HG03457 (cell line): ENCODE data around the gene DDA1.
"Not testable (repeated sequence)": the region's sequence is repeated elsewhere in the genome, so short reads cannot be mapped to it uniquely, and the experiment has no call there.

Experiments used
- ATAC-seq: cut with Tn5 transposase; IDR thresholded peaks from one replicate; pipeline ENCODE4 v1.9.1; 2021; ENCODE audit warnings: moderate number of reproducible peaks; ENCODE audit not compliant: unreplicated experiment

The DDA1 gene

DNA sequence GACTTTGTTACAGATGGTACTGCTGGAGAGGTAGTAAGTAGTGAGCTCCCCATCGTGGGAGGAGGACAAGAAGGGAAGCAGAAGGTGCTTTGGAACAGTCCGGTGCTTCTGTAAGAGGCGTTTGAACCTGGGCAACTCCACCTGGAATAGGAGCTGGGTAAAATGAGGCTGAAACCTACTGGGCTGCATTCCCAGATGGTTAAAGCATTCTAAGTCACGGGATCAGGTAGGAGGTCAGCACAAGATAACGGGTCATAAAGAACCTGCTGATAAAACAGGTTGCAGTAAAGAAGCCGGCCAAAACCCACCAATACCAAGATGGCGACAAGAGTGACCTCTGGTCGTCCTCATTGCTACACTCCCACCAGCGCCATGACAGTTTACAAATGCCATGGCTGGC, 22.6 kb upstream of the DDA1 start:
- ATAC-seq: no peak

DNA sequence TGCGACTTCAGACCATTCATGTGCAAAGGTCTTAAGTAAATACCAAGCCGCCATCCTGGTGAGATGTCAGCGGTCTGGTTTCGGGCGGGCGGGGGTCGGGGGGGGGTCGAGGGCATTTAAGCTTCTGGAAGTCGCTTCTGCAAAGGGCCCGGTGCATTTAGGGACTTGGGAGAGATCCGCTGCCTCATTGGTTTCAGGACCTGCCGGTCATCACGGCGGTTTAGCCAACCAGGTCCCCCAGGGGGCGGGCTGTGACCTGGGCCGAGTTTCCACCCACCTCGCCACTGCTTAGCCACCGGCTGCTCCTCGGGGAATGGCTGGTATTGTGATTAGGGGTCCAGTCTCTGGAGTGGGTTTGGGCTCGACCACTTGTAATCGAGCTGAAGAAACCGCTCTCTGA, 19.9 kb upstream of the DDA1 start:
- no peak for ATAC-seq

DNA sequence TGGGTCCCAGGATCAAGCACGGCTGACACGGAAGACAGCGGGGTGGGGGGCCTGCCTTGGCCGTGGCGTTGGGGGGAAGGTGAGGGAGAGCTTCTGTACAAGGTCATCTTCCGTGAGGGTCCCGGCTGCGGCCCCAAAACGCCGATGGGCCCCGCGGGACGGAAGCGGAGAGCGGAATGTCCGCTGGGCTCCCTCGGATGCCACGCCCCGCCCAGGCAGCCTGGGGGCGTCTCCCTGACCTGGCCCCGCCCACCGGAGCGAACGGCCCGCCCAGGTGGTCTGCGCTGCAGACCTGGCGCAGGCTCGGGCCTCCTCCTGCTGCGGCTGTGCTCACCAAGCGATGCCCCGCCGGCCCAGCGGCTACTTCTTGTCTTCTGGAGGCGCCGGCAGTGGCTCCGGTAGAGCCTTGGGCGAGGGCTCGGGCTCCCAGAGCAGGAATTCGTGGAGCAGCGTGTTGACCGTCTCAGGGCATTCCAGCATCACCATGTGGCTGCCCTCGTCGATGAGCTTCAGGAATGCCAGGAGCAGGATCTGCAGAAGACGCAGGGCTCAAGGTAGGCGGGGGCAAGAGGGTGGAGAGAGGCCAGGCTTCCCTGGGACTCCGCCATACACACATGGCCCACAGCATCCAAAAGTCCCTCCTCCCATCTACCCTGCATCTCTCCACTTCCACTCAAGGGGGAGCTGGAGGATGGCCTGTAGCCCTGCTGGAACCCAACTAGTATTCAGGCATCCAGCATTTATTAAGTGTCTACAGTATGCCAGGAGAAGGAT, 16.9 kb upstream of the DDA1 start:
- ATAC-seq: no peak

DNA sequence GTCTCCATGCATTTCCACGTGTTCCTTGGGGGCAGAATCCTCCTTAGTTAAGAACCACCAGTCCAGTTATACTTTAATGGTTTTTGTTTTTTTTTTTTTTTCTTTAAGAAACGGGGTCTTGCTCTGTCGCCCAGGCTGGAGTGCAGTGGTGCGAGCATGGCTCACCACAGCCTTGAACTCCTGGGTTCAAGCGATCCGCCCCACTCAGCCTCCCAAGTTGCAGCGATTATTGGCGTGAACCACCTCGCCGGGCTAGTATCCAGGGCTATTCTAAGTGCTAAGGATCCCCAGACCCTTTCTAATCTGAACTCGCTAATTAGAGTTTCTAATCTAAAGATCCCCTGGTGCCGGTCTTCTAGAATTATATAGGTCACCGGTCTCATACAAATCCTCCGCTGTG, 15.8 kb upstream of the DDA1 start:
- no peak for ATAC-seq

DNA sequence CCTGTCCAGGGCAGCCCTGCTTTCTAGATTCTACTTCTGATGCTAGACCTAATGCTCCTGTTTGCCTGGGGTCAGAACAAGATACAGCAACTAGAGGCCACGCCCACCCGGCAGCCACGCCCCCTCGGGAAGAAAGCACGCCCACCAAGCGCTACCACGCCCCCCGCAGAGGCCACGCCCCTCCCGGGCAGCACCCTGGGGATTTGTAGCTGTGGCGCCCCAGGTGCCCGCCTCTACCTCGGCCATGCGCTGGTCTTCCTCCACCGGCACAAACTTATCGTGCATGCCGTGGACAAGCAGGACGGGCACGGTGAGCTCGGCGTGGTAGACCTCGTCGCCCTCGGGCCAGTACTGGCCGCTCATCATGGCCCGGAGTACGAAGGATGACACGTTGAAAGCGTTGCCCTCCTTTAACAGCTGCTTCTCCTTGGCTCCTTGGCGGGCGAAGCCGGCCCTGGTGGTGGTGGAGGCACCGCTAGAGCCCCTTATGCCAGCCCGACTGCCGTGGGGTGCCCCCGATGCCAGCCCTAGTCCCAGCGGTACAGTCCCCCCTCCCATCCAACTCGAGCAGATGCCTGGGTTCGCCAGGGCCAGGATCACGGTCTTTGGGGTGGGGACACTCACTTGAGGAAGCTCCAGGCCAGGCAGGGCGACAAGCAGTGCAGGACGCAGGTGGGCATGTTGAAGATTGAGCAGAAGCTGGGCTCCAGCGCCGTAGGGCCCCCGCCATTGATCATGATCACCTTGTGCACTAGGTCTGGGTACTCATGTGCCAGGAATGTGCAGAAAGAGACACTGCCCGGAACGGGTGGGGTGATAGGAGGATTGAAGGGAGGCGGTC, 15.1 kb upstream of the DDA1 start:
- no peak for ATAC-seq

DNA sequence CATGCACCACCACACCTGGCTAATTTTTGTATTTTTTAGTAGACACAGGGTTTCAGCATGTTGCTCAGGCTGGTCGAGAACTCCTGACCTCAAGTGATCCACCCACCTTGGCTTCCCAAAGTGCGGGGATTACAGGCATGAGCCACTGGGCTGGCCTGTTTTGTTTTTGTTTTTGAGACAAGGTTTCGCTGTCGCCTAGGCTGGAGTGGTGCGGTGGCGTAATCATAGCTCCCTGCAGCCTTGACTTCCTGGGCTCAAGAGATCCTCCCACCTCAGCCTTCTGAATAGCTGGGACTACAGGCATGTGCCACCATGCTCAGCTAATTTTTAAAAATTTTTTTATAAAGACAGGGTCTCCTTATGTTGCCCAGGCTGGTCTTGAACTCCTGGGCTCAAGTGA, 13.8 kb upstream of the DDA1 start:
- ATAC-seq: not testable (repeated sequence)

DNA sequence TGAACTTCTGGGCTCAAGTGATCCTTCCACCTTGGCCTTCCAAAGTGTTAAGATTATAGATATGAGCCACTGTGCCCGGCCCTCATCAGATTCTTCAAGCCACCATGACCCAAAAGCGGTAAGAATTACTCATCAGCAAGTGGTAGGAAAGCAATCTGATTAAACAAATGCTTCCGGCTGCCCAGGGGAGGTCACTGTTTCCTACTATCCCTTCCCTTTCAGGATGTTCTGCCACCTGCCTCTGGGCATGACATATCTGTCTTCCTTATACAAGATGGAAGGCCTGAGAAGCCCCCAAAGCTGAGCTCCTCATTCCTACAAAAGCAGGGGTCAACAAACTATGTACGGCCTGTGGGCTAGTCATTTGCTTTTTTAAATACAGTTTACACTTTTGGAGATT, 13.1 kb upstream of the DDA1 start:
- no peak for ATAC-seq

DNA sequence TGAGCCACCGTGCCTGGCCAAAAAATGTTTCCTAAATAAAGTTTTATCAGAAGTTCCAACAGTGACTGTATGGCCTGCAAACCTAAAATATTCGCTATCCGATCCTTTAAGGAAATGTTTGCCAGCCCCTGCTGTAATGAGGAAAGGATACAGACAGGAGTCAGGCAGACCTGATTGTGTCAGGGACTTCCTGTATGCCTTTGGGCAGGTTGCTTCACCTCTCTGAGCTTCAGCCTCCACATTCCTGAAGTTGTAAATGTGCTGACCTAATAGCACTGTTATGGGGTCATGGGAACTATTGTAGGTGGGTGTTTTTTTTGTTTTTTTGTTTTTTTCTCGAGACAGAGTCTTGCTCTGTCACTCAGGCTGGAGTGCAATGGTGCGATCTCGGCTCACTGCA, 12.4 kb upstream of the DDA1 start:
- ATAC-seq: no peak

DNA sequence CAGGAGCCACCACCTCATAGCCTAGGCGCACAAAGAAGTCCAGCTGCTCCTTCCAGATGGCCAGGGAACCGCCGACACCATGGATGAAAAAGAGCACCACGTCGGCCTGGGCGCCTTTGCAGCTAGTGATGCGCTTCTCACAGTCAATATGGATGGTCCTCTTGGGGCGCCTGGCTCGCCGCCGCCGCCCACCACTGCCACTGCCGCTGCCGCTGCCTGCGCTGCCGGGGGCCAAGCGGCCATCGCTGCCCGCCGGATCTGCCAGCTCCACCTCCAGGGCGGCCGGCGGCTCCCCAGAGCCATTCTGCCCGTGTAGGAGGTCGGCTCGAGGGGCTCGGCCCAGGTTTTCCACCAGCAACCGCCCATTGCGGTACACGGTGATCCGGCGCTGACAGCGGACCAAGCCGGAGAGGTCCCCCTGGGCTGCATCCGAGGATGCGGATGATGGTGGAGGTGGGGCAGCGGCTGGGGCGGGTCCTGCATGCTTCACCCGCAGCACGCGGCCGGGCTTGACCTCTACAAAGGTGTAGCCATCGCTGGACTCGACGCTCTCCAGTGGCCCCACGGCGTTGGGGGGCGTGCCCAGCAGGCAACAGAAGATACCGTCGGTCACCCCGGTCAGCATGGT, 8.3 kb upstream of the DDA1 start:
- no peak for ATAC-seq

DNA sequence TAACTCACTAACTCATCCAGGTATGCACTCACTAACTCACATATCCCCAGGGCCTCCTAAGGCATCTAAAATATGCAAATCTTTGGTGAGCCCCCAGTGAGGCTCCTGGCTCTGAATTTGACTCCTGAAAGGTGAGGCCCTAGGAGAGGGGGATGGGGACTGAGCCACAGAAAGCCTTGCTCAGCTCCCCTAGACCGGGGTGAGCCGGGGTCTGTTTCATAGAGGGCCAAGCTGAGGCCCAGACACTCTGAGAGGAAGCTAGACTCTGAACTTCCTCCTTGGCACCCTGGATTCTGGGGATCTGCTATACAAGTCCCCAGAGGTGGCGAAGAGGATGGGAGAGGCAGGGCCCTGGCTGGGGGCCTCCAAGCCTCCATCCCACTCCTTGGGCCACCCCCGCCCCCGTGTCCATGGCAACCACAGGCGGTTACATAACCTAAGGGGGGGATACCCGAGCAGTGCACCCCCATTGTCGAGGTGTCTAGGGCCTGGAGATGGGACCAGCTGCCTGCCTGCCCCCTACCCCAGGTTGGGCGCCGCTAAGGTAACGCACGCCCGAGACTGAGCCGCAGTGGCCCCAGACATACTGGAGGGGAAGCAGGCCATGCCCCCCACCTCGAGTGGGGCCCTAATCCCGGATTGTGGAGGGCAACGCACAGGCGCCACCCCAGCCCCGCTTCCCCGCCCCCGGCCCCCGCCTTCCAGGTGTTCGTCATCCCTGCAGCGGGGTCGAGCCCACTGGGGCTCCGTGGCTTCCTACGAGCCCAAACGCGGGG, 6.8 kb upstream of the DDA1 start:
- no peak for ATAC-seq

DNA sequence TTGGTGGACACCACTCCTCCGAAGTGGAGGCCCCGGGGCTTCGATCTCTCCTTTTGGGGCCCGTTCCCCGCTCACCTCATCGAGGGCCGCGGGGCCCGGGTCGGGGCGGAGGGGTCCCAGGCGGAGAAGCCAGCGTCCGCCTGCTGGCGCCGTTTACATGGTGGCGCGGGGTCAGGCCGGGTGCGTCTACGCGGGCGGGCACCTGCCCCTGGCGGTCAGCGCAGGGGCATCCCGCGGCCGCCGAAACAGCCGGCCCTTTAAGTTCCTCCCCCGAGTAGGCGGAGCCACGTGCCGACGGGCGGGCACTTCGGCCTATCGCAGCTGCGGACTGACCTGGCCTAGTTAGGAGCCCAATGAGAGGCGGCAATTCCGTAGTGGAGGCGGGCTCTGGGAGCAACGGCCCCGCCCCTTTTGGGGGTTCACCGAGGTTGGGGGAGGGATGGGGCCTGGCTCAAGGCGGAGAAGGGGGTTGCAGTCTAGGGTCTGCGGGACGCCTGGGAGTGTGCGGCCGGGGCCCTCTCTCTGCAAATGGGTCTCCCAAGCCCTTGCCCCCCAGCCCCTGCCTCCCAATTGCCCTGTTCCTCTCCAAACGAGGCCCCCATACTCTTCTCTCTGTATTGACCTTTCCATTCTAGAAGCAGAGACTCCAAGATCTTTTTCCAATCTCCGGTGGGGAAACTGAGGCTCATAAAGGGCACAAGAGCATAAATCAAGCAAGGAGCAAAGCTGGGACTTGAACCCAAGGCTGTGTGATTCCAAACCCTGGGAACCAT, 6.0 kb upstream of the DDA1 start, which contains the start of gene ABHD8:
Gene ABHD8 (minus strand): TSS at position 259 of the 773 bp plus-strand sequence. CDS start 1,809 bp downstream, outside the sequence.
- ATAC-seq: peak; percentile 32

DNA sequence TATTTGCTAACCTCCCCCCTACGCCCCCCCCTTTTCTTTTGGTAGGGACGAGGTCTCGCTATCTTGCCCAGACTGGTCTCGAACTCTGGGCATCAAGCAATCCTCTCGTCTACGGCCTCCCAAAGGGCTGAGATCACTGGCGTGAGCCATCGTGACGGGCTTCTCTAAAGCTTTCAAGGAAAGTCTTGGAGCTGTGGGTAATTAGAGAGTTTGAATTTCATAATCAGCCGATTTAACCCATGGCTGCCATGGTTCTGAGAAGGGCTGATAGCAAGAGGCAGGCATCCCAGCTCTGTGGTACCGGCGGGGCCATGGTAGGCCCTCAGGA, 5.5 kb upstream of the DDA1 start:
- no peak for ATAC-seq

DNA sequence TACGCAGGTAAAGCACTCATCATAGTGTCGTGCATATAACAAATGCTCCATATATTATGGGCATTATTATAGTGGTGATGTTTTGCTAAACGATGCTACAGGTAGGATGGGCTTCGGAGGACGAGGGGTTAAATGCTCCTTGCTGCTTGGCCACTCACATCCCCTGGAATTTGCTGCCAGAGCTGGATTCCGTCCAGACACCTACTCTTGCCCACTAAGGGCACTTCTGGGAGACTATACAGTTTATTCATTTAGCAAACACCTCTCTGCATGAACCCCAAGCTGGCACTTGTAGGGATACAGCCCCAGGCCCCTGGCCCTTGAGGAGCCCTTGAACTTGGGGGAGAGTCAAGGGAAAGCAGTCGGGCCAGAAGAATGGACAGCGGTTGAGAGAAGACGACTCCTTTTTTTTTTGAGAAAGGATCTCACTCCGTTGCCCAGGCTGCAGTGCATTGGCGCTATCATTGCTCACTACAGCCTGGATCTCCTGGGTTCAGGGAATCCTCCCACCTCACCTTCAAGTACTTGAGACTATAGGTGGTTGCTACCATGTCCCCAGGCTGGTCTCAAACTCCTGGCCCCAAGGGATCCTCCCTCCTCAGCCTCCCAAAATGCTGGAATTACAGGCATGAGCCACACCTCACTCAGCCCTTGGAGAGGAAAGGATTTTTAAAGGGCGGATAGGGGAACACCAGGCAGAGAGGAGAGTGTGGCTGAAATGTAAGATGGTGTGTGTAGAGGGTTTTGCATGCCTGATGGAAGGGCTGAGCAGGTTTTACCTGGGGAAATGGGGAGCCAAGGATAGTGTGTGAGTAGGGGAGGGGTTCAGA, 4.8 kb upstream of the DDA1 start:
- ATAC-seq: no peak

DNA sequence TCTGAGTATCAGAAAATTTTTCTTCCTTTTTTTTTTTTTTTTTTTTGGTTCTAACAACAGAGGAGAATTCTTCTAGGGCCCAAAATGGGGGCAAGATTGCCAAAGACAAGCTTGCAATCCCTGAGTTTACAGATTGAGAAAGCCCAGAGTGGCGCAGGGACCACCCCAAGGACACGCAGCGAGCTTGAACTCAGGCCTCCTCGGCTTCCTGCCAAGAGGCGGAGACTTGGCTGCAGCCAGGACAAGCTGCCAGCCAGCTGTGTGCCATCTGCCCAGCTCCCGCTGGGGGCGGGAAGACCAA, 4.2 kb upstream of the DDA1 start:
- no peak for ATAC-seq

DNA sequence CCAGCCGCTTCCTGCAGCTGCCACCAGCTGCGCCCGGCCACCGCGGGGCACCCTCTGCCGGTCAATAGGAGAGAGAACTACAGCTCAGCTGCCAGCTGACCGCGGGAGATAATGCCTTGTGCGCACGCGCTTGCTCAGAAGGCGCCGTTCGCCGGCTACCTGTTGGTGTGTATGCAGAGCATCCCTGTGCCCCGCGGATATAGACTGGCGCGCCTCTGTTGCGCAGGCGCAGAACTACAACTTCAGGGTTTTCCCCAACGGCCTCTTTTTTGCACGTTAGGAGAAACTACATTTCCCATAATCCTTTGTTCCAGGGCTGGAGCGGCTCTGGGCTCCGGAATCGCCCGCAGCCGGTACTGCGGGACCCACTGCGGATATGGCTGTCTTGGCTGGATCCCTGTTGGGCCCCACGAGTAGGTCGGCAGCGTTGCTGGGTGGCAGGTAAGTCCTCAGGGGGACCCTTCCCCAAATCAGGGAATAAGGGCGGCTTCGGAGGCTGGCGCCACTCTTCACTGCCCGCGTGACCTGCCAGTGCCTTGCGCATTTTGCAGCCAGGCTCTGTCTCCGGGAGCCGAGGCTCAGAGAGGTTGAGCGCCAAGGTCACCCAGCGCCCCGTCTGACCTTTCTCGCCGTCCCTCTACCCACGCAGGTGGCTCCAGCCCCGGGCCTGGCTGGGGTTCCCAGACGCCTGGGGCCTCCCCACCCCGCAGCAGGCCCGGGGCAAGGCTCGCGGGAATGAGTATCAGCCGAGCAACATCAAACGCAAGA, 3.7 kb upstream of the DDA1 start, which contains the start of gene MRPL34:
Gene MRPL34 (plus strand): TSS at position 356 of the 768 bp plus-strand sequence. CDS start 21 bp downstream, at position 377.
- ATAC-seq: peak; percentile 51

DNA sequence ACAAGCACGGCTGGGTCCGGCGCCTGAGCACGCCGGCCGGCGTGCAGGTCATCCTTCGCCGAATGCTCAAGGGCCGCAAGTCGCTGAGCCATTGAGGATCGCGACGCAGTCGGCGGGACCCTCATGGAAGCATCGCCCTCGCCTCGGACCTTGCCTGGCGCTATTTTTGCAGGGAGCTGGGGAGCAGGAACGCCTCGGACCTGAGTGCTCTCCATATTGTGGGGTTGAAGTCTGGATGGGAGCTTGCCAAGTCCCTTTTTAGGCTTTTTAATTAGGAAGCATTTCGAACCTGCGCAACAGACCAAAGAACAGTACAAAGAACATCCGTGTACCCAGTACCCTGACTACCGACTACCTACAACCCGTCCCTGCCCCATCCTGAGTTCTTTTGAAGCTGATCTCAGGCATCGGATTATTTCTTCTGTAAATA, 3.1 kb upstream of the DDA1 start:
- ATAC-seq: no peak

DNA sequence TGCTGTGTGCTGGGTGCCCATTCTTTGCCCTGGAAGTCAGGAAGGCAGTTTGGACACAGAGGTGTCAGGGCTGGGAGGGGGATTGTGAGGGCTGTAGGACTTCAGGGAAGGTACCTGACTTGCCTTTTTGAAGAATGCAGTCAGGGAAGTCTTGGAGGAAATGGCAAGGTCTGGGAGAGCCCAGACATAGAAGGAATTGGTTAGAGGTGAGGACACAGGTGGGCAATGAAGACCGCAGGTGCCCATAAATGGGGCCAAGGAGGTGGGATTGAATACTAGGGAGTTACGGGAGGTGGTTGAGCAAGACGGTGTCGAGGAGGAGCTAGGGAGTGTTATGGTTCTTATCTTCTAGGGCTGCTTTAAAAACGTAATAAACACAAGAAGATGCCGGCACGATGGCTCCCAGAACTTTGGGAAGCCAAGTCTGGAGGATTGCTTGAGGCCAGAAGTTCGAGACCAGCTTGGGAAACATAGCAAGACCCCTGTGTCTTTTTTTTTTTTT, 1.4 kb upstream of the DDA1 start:
- no peak for ATAC-seq

DNA sequence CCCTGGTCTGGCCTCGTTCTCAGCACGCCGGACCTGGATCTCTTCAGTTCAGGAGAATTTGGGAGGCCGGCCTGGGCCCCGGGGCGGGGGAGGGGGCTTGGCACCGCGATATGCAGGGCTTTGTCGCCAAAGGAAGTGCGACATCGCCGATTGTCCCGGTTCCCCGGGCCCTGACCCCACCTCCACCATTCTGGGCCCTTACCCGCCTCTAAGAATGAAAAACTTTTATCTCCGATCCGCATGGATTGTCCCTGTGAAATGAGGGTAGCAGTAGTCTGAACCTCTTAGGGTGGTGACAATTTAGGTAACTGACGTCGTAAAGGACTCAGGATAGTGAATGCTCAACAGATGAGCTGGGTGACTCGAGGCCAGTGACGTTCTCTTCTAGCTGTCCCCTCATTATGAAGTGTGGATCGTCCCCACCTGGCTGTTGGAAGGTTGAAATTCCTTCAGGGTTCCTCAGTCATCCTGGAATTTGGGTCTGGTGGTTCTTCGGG, 650 bp downstream of the DDA1 start:
- no peak for ATAC-seq
